ENCODE measurements around the gene CDC73.

CDC73 gene

GRCh38 chr1:193123751-193124150, 1.9 kb downstream of the CDC73 start:
- DNase-seq = no peak
- Mint-ChIP-seq H3K36me3 (peaks cover 2 to 18% of the 10 kb centered on the region in 2 donors), H3K27ac (no peak overlapping the region), H3K27me3 (no peaks in the 10 kb centered on the region), H3K9me3 (peaks cover 0 to 2% of the 10 kb centered on the region in 2 donors), H3K4me3 (peak overlapping the region; percentile 90 to 95), H3K4me1 (peaks cover 16 to 34% of the 10 kb centered on the region in 2 donors)
- no peak for ATAC-seq (replicated peaks)

DNA sequence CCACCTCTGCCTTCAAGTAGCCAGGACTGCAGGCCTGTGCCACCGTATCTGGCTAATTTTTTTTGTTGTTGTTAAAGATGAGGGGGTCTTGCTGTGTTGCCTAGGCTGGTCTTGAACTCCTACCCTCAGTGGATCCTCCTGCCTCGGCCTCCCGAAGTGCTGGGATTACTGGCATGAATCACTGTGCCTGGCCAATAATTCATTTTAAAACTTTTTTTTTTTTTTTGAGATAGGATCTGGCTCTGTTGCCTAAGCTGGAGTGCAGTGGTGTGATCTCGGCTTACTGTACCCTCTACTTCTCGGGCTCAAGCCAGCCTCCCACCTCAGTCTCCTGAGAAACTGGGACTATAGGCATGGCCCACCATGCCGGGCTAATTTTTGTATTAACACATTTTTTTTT, 3.5 kb downstream of the CDC73 start:
- no peak overlapping the region for H3K27ac Mint-ChIP-seq
- no peak for ATAC-seq (replicated peaks)
- H3K4me1 Mint-ChIP-seq = peaks cover 18 to 31% of the 10 kb centered on the region in 2 donors
- peaks cover 0 to 2% of the 10 kb centered on the region in 2 donors for H3K9me3 Mint-ChIP-seq
- H3K4me3 Mint-ChIP-seq = no peak overlapping the region
- H3K27me3 Mint-ChIP-seq = no peaks in the 10 kb centered on the region
- H3K36me3 Mint-ChIP-seq = peaks cover 4 to 21% of the 10 kb centered on the region in 2 donors
- no peak for DNase-seq

- H3K4me3 Mint-ChIP-seq = no peak overlapping the region
- ATAC-seq (replicated peaks) (no peak), DNase-seq (no peak)
- peaks cover 31 to 43% of the 10 kb centered on the region in 2 donors for H3K36me3 Mint-ChIP-seq
- H3K27ac Mint-ChIP-seq = no peak overlapping the region
- peaks cover 12 to 21% of the 10 kb centered on the region in 2 donors for H3K4me1 Mint-ChIP-seq
- H3K9me3 Mint-ChIP-seq = no peaks in the 10 kb centered on the region
- H3K27me3 Mint-ChIP-seq = no peaks in the 10 kb centered on the region
Observed at GRCh38 chr1:193131266-193131860, 9.5 kb downstream of the CDC73 start.

GRCh38 chr1:193140254-193140653, 18.4 kb downstream of the CDC73 start:
- no peak overlapping the region for H3K27ac Mint-ChIP-seq
- H3K4me1 Mint-ChIP-seq = peaks cover 2 to 6% of the 10 kb centered on the region in 2 donors
- no peak for DNase-seq

GRCh38 chr1:193141804-193142203, 20.0 kb downstream of the CDC73 start:
- Mint-ChIP-seq H3K27ac (no peak overlapping the region), H3K36me3 (peaks cover 27 to 42% of the 10 kb centered on the region in 2 donors), H3K9me3 (no peaks in the 10 kb centered on the region), H3K4me3 (no peak overlapping the region), H3K27me3 (no peaks in the 10 kb centered on the region), H3K4me1 (peaks cover 2 to 6% of the 10 kb centered on the region in 2 donors)
- ATAC-seq (replicated peaks) = no peak
- DNase-seq = no peak

More at GRCh38 chr1:193140254-193140653, 18.4 kb downstream of the CDC73 start:
- ATAC-seq (replicated peaks) = no peak
- H3K36me3 Mint-ChIP-seq = peaks cover 20 to 43% of the 10 kb centered on the region in 2 donors
- no peaks in the 10 kb centered on the region for H3K9me3 Mint-ChIP-seq
- no peaks in the 10 kb centered on the region for H3K27me3 Mint-ChIP-seq
- no peak overlapping the region for H3K4me3 Mint-ChIP-seq

GRCh38 chr1:193142409-193142808, 20.6 kb downstream of the CDC73 start:
- Mint-ChIP-seq H3K27ac (peak overlapping the region; percentile 45), H3K36me3 (peaks cover 31 to 43% of the 10 kb centered on the region in 2 donors), H3K27me3 (no peaks in the 10 kb centered on the region), H3K4me1 (peaks cover 2 to 6% of the 10 kb centered on the region in 2 donors), H3K9me3 (no peaks in the 10 kb centered on the region), H3K4me3 (no peak overlapping the region)
- ATAC-seq (replicated peaks) (no peak), DNase-seq (no peak)

DNA sequence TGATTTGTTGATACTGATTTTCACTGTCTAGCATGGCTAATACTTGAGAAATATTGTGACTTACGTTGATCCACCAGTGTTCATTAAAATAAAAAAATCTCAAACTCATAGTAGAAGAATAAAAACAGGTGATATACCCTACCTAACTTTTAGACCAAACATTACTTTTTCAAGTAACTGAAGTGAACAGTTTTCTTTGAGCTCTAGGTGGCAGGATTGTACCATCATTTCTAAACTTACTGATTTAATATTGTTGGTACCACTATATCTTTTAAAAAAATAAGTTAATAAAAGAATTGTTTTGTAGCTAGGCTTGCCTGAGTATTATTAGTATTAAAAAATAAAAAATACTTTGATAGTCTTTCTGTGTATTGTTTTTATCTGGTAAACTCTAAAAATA, 21.5 kb downstream of the CDC73 start:
- ATAC-seq (replicated peaks) (no peak), DNase-seq (no peak)
- Mint-ChIP-seq H3K9me3 (no peaks in the 10 kb centered on the region), H3K36me3 (peaks cover 32 to 38% of the 10 kb centered on the region in 2 donors), H3K27me3 (no peaks in the 10 kb centered on the region), H3K4me3 (no peak overlapping the region), H3K4me1 (peaks cover 2 to 6% of the 10 kb centered on the region in 2 donors), H3K27ac (no peak overlapping the region)

GRCh38 chr1:193144361-193144938, 22.6 kb downstream of the CDC73 start:
- no peak for ATAC-seq (replicated peaks)

DNA sequence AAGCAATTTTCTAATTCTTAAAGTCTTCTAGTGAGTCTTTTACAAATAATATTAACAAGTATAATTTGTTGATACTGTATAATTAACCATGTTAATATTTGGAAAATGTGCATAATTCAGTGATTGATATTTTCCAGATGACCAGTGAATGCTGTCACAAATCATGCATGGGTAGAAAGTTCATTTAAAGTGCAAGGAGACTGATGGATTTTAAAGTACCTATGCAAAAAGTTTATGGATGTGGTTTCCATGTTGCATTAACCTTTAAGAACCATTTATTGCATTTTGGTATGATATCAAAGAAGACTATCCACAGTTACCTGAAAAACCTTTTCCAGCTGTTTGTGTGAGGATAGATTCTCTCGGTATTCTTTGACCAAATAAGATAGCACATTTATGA, 23.2 kb downstream of the CDC73 start:
- H3K27me3 Mint-ChIP-seq = no peaks in the 10 kb centered on the region
- peaks cover 26 to 28% of the 10 kb centered on the region in 2 donors for H3K36me3 Mint-ChIP-seq
- H3K4me3 Mint-ChIP-seq = no peak overlapping the region
- ATAC-seq (replicated peaks) (no peak), DNase-seq (no peak)
- H3K9me3 Mint-ChIP-seq = no peaks in the 10 kb centered on the region
- no peak overlapping the region for H3K27ac Mint-ChIP-seq
- peaks cover 2 to 6% of the 10 kb centered on the region in 2 donors for H3K4me1 Mint-ChIP-seq

More at GRCh38 chr1:193144361-193144938, 22.6 kb downstream of the CDC73 start:
- Mint-ChIP-seq H3K36me3 (peaks cover 28 to 34% of the 10 kb centered on the region in 2 donors), H3K27ac (no peak overlapping the region), H3K4me3 (no peak overlapping the region), H3K27me3 (no peaks in the 10 kb centered on the region), H3K9me3 (no peaks in the 10 kb centered on the region), H3K4me1 (peaks cover 2 to 6% of the 10 kb centered on the region in 2 donors)
- no peak for DNase-seq

DNA sequence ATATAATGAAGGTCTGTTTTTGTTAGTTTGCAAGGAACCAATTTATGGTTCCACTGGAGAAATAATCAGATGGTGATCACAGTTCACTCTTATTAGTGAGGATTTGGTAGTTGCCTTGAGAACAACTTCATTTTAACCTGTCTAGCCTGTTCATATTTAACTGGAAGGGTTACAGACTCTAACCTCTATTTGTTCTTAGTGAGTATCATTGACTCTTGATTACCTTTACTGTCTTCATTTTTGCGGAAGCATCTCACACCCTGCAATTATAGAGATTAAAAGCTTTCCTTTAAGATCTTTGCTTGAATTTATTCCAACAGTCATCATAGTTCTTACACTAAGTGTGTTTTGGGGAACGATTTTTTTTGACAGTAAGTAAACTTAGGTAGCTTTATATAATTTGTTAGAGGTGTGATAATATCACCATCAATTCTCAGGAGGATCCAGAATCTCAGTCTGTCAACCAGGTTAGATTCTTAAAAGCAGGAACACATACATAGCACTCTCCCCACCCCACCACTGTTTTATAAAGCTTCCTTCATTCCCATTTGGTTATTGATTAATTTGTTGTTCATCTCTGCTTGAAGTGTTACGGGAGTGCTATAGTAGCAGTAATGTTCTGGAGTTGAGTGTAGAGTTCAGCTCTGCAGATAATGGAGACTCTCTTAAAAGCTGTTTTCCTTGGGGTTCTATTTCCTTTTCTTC, 34.4 kb downstream of the CDC73 start:
- Mint-ChIP-seq H3K9me3 (no peaks in the 10 kb centered on the region), H3K4me3 (no peak overlapping the region), H3K4me1 (peaks cover 2 to 13% of the 10 kb centered on the region in 2 donors), H3K36me3 (peaks cover 17 to 30% of the 10 kb centered on the region in 2 donors), H3K27ac (no peak overlapping the region), H3K27me3 (no peaks in the 10 kb centered on the region)
- DNase-seq (no peak), ATAC-seq (replicated peaks) (no peak)

GRCh38 chr1:193156822-193157142, 35.0 kb downstream of the CDC73 start:
- H3K4me1 Mint-ChIP-seq = peaks cover 2 to 13% of the 10 kb centered on the region in 2 donors
- ATAC-seq (replicated peaks) (no peak), DNase-seq (no peak)
- peaks cover 14 to 26% of the 10 kb centered on the region in 2 donors for H3K36me3 Mint-ChIP-seq
- no peaks in the 10 kb centered on the region for H3K9me3 Mint-ChIP-seq
- no peak overlapping the region for H3K4me3 Mint-ChIP-seq
- H3K27ac Mint-ChIP-seq = no peak overlapping the region
- H3K27me3 Mint-ChIP-seq = no peaks in the 10 kb centered on the region

DNA sequence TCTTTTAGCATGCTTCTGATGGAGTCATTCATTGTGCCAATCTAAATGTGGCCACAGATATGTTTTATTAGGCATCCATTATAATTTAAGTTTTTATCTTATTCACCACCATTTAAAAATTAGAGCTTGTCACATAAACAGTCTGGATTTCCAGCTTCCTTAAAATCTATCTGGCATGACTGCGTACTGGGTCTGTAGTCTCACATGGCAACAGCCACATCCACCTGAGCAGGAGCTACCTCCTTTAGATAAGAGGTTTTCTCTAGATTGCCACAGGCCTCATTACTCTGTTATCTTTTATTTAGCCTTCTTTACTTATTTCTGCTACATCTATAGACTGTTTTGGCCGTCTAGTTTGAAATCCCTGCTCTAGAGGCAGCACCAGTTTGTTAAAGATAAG, 35.5 kb downstream of the CDC73 start:
- Mint-ChIP-seq H3K27me3 (no peaks in the 10 kb centered on the region), H3K4me3 (no peak overlapping the region), H3K4me1 (peaks cover 2 to 13% of the 10 kb centered on the region in 2 donors), H3K27ac (no peak overlapping the region), H3K36me3 (peaks cover 14 to 24% of the 10 kb centered on the region in 2 donors), H3K9me3 (no peaks in the 10 kb centered on the region)
- no peak for ATAC-seq (replicated peaks)
- no peak for DNase-seq

DNA sequence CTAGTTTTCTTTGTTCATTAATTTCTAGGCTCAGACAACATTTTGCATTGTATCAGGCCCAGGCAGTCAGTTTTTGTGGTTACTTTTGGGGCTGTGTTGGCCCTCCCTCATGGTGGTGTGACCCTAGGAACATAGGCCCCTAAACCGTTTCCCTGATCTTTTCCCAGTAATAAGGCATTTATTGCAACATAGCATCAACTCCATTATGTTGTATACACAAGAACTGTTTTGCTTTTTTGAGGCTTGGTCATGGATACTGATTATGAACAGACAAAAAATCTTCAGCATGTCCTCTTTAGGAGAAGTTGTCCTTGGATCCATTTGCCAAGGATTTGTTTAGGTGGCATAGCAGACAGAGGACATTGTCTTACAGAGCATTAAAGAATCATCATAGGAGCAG, 54.3 kb downstream of the CDC73 start:
- H3K36me3 Mint-ChIP-seq = peaks cover 13 to 31% of the 10 kb centered on the region in 2 donors
- DNase-seq (no peak), ATAC-seq (replicated peaks) (no peak)
- no peaks in the 10 kb centered on the region for H3K27me3 Mint-ChIP-seq
- H3K4me3 Mint-ChIP-seq = no peak overlapping the region
- no peak overlapping the region for H3K27ac Mint-ChIP-seq
- no peaks in the 10 kb centered on the region for H3K9me3 Mint-ChIP-seq
- peaks cover 0 to 9% of the 10 kb centered on the region in 2 donors for H3K4me1 Mint-ChIP-seq

GRCh38 chr1:193176788-193177187, 55.0 kb downstream of the CDC73 start:
- Mint-ChIP-seq H3K9me3 (no peaks in the 10 kb centered on the region), H3K27me3 (no peaks in the 10 kb centered on the region), H3K4me3 (no peak overlapping the region), H3K27ac (no peak overlapping the region), H3K36me3 (peaks cover 11 to 26% of the 10 kb centered on the region in 2 donors), H3K4me1 (peaks cover 0 to 9% of the 10 kb centered on the region in 2 donors)
- DNase-seq = no peak
- ATAC-seq (replicated peaks) = no peak

- no peak overlapping the region for H3K4me3 Mint-ChIP-seq
Observed at GRCh38 chr1:193179094-193179493, 57.3 kb downstream of the CDC73 start.

More at GRCh38 chr1:193179094-193179493, 57.3 kb downstream of the CDC73 start:
- DNase-seq (no peak), ATAC-seq (replicated peaks) (no peak)
- Mint-ChIP-seq H3K9me3 (no peaks in the 10 kb centered on the region), H3K27me3 (no peaks in the 10 kb centered on the region), H3K27ac (no peak overlapping the region), H3K4me1 (peaks cover 5 to 10% of the 10 kb centered on the region in 2 donors), H3K36me3 (peaks cover 9 to 15% of the 10 kb centered on the region in 2 donors)

All from stimulated activated naive B cell treated with anti-CD40 and anti-IgM and Interleukin-4, amounts not matched to agents 10 μg/mL and 1 μg/mL and 100 μg/mL, for 72 hours (primary cell).